DOHH2 (cell line): ENCODE results near the gene ZNF207.

Source experiments
- H3F3A ChIP-seq: fragments of 200-600 bp; sonication (generic), shearing (Covaris generic); 2 replicates; pipeline ENCODE4 v1.6.0; 2016; ENCODE audit warnings: antibody characterized with exemption, mild to moderate bottlenecking; ENCODE audit not compliant: control insufficient read depth, insufficient read depth
- H3K27ac ChIP-seq: fragments of 200-600 bp; sonication (generic); 2 replicates; pipeline ENCODE4 v1.5.1; 2014; ENCODE audit warnings: low read depth, mild to moderate bottlenecking, low read length, moderate library complexity
- H3K27me3 ChIP-seq: fragments of 200-600 bp; sonication (generic); 2 replicates; pipeline ENCODE4 v1.6.1; 2014; ENCODE audit warnings: mild to moderate bottlenecking, low read length, mixed read lengths; ENCODE audit not compliant: control insufficient read depth
- H3K36me3 ChIP-seq: fragments of 200-600 bp; sonication (generic); 2 replicates; pipeline ENCODE4 v1.6.1; 2014; ENCODE audit warnings: mild to moderate bottlenecking, low read length, moderate library complexity, mixed read lengths; ENCODE audit not compliant: control insufficient read depth
- H3K4me1 ChIP-seq: fragments of 200-600 bp; sonication (generic); 2 replicates; pipeline ENCODE4 v1.6.1; 2014; ENCODE audit warnings: mild to moderate bottlenecking, low read length, mixed read lengths; ENCODE audit not compliant: control insufficient read depth
- H3K4me2 ChIP-seq: fragments of 200-600 bp; sonication (generic); 2 replicates; pipeline ENCODE4 v1.6.0; 2014; ENCODE audit warnings: mild to moderate bottlenecking, low read length, moderate library complexity
- H3K4me3 ChIP-seq: fragments of 200-600 bp; sonication (generic); 2 replicates; pipeline ENCODE4 v1.5.1; 2014; ENCODE audit warnings: mild to moderate bottlenecking, low read length, mixed read lengths
- H3K79me2 ChIP-seq: fragments of 200-600 bp; sonication (generic); 2 replicates; pipeline ENCODE4 v1.6.1; 2014; ENCODE audit warnings: mild to moderate bottlenecking, low read length, mixed read lengths; ENCODE audit not compliant: control insufficient read depth
- H3K9me2 ChIP-seq: fragments of 200-600 bp; sonication (generic); replicated peaks from 2 replicates; pipeline ENCODE4 v1.6.1; 2014; ENCODE audit warnings: mild to moderate bottlenecking, low read length, mixed read lengths; ENCODE audit not compliant: control insufficient read depth
- H3K9me3 ChIP-seq: fragments of 200-600 bp; sonication (generic); 2 replicates; pipeline ENCODE4 v1.6.1; 2014; ENCODE audit warnings: antibody characterized with exemption, low read length, mixed read lengths; ENCODE audit not compliant: control insufficient read depth, insufficient read depth
- H4K20me1 ChIP-seq: fragments of 200-600 bp; sonication (generic); 2 replicates; pipeline ENCODE4 v1.6.0; 2014; ENCODE audit warnings: low read depth, mild to moderate bottlenecking, antibody characterized with exemption, low read length, moderate library complexity; ENCODE audit not compliant: control insufficient read depth, insufficient read depth
- EZH2phosphoT487 ChIP-seq: fragments of 200-600 bp; sonication (generic); IDR thresholded peaks from 2 replicates; pipeline ENCODE4 v1.6.1; 2017; ENCODE audit warnings: borderline replicate concordance, mild to moderate bottlenecking, antibody characterized with exemption, low read length, moderate library complexity, mixed read lengths
- TF ChIP-seq, protein P1 (sequence below): fragments of 200-600 bp; sonication (generic); IDR thresholded peaks from one replicate; pipeline ENCODE4 v1.5.1; 2014; ENCODE audit warnings: antibody characterized with exemption, mild to moderate bottlenecking, low read depth, low read length; ENCODE audit not compliant: poor library complexity, severe bottlenecking

The ZNF207 gene

DNA sequence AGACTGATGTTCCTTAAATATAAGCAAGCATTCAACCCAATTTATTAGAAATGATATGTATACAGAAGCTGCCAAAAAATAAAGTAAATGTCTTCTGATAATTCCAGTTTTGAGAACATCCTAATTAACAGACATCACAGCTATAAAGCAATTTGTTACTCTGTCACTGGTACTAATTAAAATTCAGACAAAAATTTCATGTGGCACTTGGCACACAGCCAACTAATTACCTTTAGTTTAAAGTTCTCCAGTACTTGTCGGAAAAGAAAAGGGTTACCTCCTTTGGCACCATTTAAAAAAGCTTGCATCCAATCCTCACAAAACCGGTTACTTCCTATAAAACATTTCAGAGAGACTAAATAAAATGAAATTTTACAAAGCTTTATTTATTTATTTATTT lies 16.8 kb upstream of the ZNF207 start:
- Histone ChIP-seq H3K4me3 (no peak overlapping the region), H3K27me3 (no peaks in the 10 kb centered on the region), H3K9me2 (no peaks in the 10 kb centered on the region), H4K20me1 (no peaks in the 10 kb centered on the region), H3K4me1 (peaks cover 23% of the 10 kb centered on the region), H3K36me3 (peaks cover 51% of the 10 kb centered on the region), H3K27ac (no peak overlapping the region), H3F3A (peaks cover 4% of the 10 kb centered on the region; the same call in 1 of the 2 replicates), H3K4me2 (no peak overlapping the region), H3K9me3 (no peaks in the 10 kb centered on the region), H3K79me2 (no peaks in the 10 kb centered on the region)
- no peak for TF ChIP-seq EZH2phosphoT487
- TF ChIP-seq, protein P1, sequence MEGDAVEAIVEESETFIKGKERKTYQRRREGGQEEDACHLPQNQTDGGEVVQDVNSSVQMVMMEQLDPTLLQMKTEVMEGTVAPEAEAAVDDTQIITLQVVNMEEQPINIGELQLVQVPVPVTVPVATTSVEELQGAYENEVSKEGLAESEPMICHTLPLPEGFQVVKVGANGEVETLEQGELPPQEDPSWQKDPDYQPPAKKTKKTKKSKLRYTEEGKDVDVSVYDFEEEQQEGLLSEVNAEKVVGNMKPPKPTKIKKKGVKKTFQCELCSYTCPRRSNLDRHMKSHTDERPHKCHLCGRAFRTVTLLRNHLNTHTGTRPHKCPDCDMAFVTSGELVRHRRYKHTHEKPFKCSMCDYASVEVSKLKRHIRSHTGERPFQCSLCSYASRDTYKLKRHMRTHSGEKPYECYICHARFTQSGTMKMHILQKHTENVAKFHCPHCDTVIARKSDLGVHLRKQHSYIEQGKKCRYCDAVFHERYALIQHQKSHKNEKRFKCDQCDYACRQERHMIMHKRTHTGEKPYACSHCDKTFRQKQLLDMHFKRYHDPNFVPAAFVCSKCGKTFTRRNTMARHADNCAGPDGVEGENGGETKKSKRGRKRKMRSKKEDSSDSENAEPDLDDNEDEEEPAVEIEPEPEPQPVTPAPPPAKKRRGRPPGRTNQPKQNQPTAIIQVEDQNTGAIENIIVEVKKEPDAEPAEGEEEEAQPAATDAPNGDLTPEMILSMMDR = no peak

GRCh38 chr17:32335046-32335445 lies 14.9 kb upstream of the ZNF207 start:
- Histone ChIP-seq H4K20me1 (no peaks in the 10 kb centered on the region), H3K9me2 (no peaks in the 10 kb centered on the region), H3K4me1 (peaks cover 8% of the 10 kb centered on the region), H3K9me3 (no peaks in the 10 kb centered on the region), H3K79me2 (no peaks in the 10 kb centered on the region; the same call in 1 of the 2 replicates), H3K4me2 (no peak overlapping the region), H3K4me3 (no peak overlapping the region), H3F3A (0 out of 2 replicates have a peak, but pooled peaks cover 4% of the 10 kb centered on the region), H3K36me3 (peaks cover 64% of the 10 kb centered on the region), H3K27ac (no peak overlapping the region), H3K27me3 (no peaks in the 10 kb centered on the region)
- TF ChIP-seq EZH2phosphoT487 = no peak

- Histone ChIP-seq H3K36me3 (peaks cover 67% of the 10 kb centered on the region), H3K4me3 (no peak overlapping the region), H3K4me2 (no peak overlapping the region), H3K27me3 (no peaks in the 10 kb centered on the region), H3K4me1 (peaks cover 10% of the 10 kb centered on the region), H3K9me3 (no peaks in the 10 kb centered on the region), H3K79me2 (peaks cover 2% of the 10 kb centered on the region), H3K27ac (no peak overlapping the region), H3K9me2 (no peaks in the 10 kb centered on the region), H4K20me1 (no peaks in the 10 kb centered on the region), H3F3A (0 out of 2 replicates have a peak, but pooled peaks cover 5% of the 10 kb centered on the region)
- TF ChIP-seq, protein P1 = no peak
- no peak for TF ChIP-seq EZH2phosphoT487
Measured at GRCh38 chr17:32335687-32336086, 14.3 kb upstream of the ZNF207 start.

GRCh38 chr17:32341141-32341856 lies 8.7 kb upstream of the ZNF207 start:
- TF ChIP-seq EZH2phosphoT487 = no peak
- TF ChIP-seq, protein P1 = peak; percentile 43
- Histone ChIP-seq H3K9me3 (no peaks in the 10 kb centered on the region), H3K79me2 (peaks cover 17% of the 10 kb centered on the region), H3K27ac (peak overlapping the region; percentile 70), H3K9me2 (no peaks in the 10 kb centered on the region), H3F3A (peaks cover 13% of the 10 kb centered on the region), H3K36me3 (peaks cover 37% of the 10 kb centered on the region), H3K4me1 (peaks cover 27% of the 10 kb centered on the region), H3K4me2 (peak overlapping the region; percentile 95), H3K27me3 (no peaks in the 10 kb centered on the region), H3K4me3 (peak overlapping the region; percentile 81), H4K20me1 (no peaks in the 10 kb centered on the region)
